C4-2B (cell line): ENCODE data around the gene PRDM4.

ENCODE experiments used
- H3K27ac ChIP-seq: fragments of 450-650 bp; 2 replicates; pipeline ENCODE4 v1.5.1; 2017
- CTCF ChIP-seq: fragments of 450-650 bp; conservative IDR thresholded peaks from 2 replicates; pipeline ENCODE4 v1.5.1; 2017; ENCODE audit warnings: mild to moderate bottlenecking
- ZFX ChIP-seq: fragments of 450-650 bp; IDR thresholded peaks from 2 replicates; pipeline ENCODE4 v1.6.1; 2017

Gene PRDM4

GRCh38 chr12:107760809-107761501 is at the start of gene PRDM4:
Gene PRDM4 (minus strand): TSS chr12:107761137. CDS start chr12:107760515, 622 bp downstream.
- H3K27ac ChIP-seq: peak within 1 kb of the TSS; percentile 86
- TF ChIP-seq CTCF: peak; percentile 81
- peak; percentile 93 for TF ChIP-seq ZFX

GRCh38 chr12:107807471-107808150 is 46.7 kb upstream of the PRDM4 start:
- H3K27ac ChIP-seq: no peak overlapping the region
- TF ChIP-seq CTCF (no peak), ZFX (no peak)

GRCh38 chr12:107805488-107806180 is 44.7 kb upstream of the PRDM4 start:
- TF ChIP-seq ZFX: no peak
- no peak overlapping the region for H3K27ac ChIP-seq

- H3K27ac ChIP-seq: no peak overlapping the region
These were observed 42.2 kb upstream of the PRDM4 start for GRCh38 chr12:107803092-107803491.

GRCh38 chr12:107801150-107801549 is 40.2 kb upstream of the PRDM4 start:
- TF ChIP-seq CTCF (no peak), ZFX (no peak)
- no peak overlapping the region for H3K27ac ChIP-seq

More at GRCh38 chr12:107803092-107803491, 42.2 kb upstream of the PRDM4 start:
- TF ChIP-seq CTCF (no peak), ZFX (no peak)

- TF ChIP-seq ZFX: no peak
- no peak for TF ChIP-seq CTCF
These were observed 37.6 kb upstream of the PRDM4 start for GRCh38 chr12:107798580-107798979.

GRCh38 chr12:107794451-107794850 is 33.5 kb upstream of the PRDM4 start:
- TF ChIP-seq CTCF: no peak
- TF ChIP-seq ZFX: no peak
- no peak overlapping the region for H3K27ac ChIP-seq

More at GRCh38 chr12:107798580-107798979, 37.6 kb upstream of the PRDM4 start:
- no peak overlapping the region for H3K27ac ChIP-seq
